ENCODE data around the gene ARL15.

Gene ARL15

DNA sequence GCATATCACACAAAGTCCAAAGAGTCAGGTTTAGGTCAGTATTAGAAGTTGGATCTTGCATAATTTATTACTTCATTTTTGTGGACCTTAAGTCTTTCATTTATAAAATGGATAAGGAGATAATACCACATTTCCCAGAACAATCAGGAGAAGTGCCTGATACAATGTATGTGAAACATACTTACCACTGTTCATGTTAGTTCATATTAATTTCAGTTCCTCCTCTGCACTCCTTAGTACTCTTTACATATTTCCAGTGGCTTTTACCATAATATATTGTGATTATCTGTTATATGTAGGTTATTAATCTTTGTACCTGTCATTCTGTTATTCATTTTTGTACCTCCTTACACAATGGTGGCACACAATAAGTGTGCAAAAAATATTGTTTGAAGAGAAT is 214.4 kb downstream of the ARL15 start:
- no peaks in the 10 kb centered on the region for H3F3A ChIP-seq (ENCODE audit: low read depth)
- H3K4me3 ChIP-seq (ENCODE audit: low read length, poor library complexity, severe bottlenecking), result no peak overlapping the region
- TF ChIP-seq, protein P1, sequence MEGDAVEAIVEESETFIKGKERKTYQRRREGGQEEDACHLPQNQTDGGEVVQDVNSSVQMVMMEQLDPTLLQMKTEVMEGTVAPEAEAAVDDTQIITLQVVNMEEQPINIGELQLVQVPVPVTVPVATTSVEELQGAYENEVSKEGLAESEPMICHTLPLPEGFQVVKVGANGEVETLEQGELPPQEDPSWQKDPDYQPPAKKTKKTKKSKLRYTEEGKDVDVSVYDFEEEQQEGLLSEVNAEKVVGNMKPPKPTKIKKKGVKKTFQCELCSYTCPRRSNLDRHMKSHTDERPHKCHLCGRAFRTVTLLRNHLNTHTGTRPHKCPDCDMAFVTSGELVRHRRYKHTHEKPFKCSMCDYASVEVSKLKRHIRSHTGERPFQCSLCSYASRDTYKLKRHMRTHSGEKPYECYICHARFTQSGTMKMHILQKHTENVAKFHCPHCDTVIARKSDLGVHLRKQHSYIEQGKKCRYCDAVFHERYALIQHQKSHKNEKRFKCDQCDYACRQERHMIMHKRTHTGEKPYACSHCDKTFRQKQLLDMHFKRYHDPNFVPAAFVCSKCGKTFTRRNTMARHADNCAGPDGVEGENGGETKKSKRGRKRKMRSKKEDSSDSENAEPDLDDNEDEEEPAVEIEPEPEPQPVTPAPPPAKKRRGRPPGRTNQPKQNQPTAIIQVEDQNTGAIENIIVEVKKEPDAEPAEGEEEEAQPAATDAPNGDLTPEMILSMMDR (conservative IDR thresholded peaks at IDR 0.05; ENCODE audit: low read length), result no peak
- TF ChIP-seq EZH2phosphoT487 (IDR thresholded peaks at IDR 0.05; ENCODE audit: borderline replicate concordance), result no peak
- H3K9me2 ChIP-seq (replicated peaks; ENCODE audit: low read depth, low read length), result no peaks in the 10 kb centered on the region
- H3K36me3 ChIP-seq (ENCODE audit: insufficient read depth, low read length), result no peaks in the 10 kb centered on the region
- no peaks in the 10 kb centered on the region for H3K4me1 ChIP-seq (ENCODE audit: insufficient read depth, low read length, poor library complexity, severe bottlenecking)
- H3K4me2 ChIP-seq (ENCODE audit: low read depth, low read length, poor library complexity, severe bottlenecking), result no peak overlapping the region
- no peaks in the 10 kb centered on the region for H3K27me3 ChIP-seq (ENCODE audit: insufficient read depth, low read length, poor library complexity, severe bottlenecking)
- no peak overlapping the region for H3K9ac ChIP-seq (ENCODE audit: low read depth, low read length, poor library complexity, severe bottlenecking)
- no peaks in the 10 kb centered on the region for H3K79me2 ChIP-seq (ENCODE audit: insufficient read depth, low read length)
- H3K9me3 ChIP-seq (ENCODE audit: insufficient read depth, low read depth, low read length), result no peaks in the 10 kb centered on the region
- H4K20me1 ChIP-seq (ENCODE audit: insufficient read depth, low read length, poor library complexity, severe bottlenecking), result no peaks in the 10 kb centered on the region
- H2AFZ ChIP-seq (ENCODE audit: low read length), result no peak overlapping the region

DNA sequence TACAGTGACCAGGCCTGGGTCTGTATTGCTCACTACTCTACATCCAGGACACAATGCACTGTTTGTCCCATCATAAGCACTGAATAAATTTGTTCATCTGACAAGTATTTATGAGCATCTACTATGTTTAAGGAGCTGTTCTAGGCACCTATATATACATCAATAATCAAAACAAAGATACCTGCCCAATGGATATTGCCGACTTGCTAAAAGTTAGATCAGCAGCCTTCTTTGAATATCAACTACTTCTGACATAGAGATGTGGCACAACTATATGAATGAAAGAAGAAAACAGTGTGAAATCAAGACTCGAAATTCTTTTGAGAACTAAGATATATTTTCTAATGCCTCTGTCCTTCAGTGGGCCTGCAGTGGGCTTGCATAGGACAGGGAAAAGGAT is 215.7 kb downstream of the ARL15 start:
- H3K4me2 ChIP-seq (ENCODE audit: low read depth, low read length, poor library complexity, severe bottlenecking), result no peak overlapping the region
- TF ChIP-seq EZH2phosphoT487 (IDR thresholded peaks at IDR 0.05; ENCODE audit: borderline replicate concordance), result no peak
- TF ChIP-seq, protein P1 (conservative IDR thresholded peaks at IDR 0.05; ENCODE audit: low read length), result no peak

DNA sequence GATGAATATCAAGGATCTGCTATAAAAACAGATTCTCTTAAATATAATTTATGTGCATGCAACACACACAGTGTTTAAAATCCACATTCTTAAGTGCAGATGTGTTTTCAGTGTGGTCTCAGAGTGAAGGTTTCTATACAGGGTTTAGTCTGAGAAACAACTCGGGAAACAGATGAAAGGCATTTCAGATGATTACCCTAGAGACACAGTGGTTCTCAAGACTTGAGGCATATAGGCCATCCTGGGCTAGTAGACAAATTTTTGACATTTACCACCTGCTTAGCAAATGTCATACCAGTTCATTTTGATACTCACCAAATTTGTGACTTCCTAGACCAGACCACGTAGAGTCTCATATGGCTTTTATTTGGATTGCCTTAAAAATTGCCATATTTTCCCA is 216.5 kb downstream of the ARL15 start:
- Histone ChIP-seq H4K20me1 (ENCODE audit: insufficient read depth, low read length, poor library complexity, severe bottlenecking) (no peaks in the 10 kb centered on the region), H3K79me2 (ENCODE audit: insufficient read depth, low read length) (no peaks in the 10 kb centered on the region), H3K4me2 (ENCODE audit: low read depth, low read length, poor library complexity, severe bottlenecking) (no peak overlapping the region), H3K4me1 (ENCODE audit: insufficient read depth, low read length, poor library complexity, severe bottlenecking) (no peaks in the 10 kb centered on the region), H3K36me3 (ENCODE audit: insufficient read depth, low read length) (no peaks in the 10 kb centered on the region), H3F3A (ENCODE audit: low read depth) (no peaks in the 10 kb centered on the region), H3K4me3 (ENCODE audit: low read length, poor library complexity, severe bottlenecking) (no peak overlapping the region), H2AFZ (ENCODE audit: low read length) (no peak overlapping the region), H3K9ac (ENCODE audit: low read depth, low read length, poor library complexity, severe bottlenecking) (no peak overlapping the region), H3K9me3 (ENCODE audit: insufficient read depth, low read depth, low read length) (no peaks in the 10 kb centered on the region), H3K9me2 (replicated peaks; ENCODE audit: low read depth, low read length) (no peaks in the 10 kb centered on the region), H3K27me3 (ENCODE audit: insufficient read depth, low read length, poor library complexity, severe bottlenecking) (no peaks in the 10 kb centered on the region)
- no peak for TF ChIP-seq EZH2phosphoT487 (IDR thresholded peaks at IDR 0.05; ENCODE audit: borderline replicate concordance)

More for the DNA sequence above, 215.7 kb downstream of the ARL15 start:
- Histone ChIP-seq H3K27me3 (ENCODE audit: insufficient read depth, low read length, poor library complexity, severe bottlenecking) (no peaks in the 10 kb centered on the region), H3K9ac (ENCODE audit: low read depth, low read length, poor library complexity, severe bottlenecking) (no peak overlapping the region), H2AFZ (ENCODE audit: low read length) (no peak overlapping the region), H4K20me1 (ENCODE audit: insufficient read depth, low read length, poor library complexity, severe bottlenecking) (no peaks in the 10 kb centered on the region), H3K4me3 (ENCODE audit: low read length, poor library complexity, severe bottlenecking) (no peak overlapping the region), H3F3A (ENCODE audit: low read depth) (no peaks in the 10 kb centered on the region), H3K9me3 (ENCODE audit: insufficient read depth, low read depth, low read length) (no peaks in the 10 kb centered on the region), H3K36me3 (ENCODE audit: insufficient read depth, low read length) (no peaks in the 10 kb centered on the region), H3K9me2 (replicated peaks; ENCODE audit: low read depth, low read length) (no peaks in the 10 kb centered on the region), H3K4me1 (ENCODE audit: insufficient read depth, low read length, poor library complexity, severe bottlenecking) (no peaks in the 10 kb centered on the region), H3K79me2 (ENCODE audit: insufficient read depth, low read length) (no peaks in the 10 kb centered on the region)

GRCh38 chr5:54093081-54093492 is 217.3 kb downstream of the ARL15 start:
- no peak for TF ChIP-seq EZH2phosphoT487 (IDR thresholded peaks at IDR 0.05; ENCODE audit: borderline replicate concordance)
- TF ChIP-seq, protein P1 (conservative IDR thresholded peaks at IDR 0.05; ENCODE audit: low read length), result no peak
- no peaks in the 10 kb centered on the region for H3K36me3 ChIP-seq (ENCODE audit: insufficient read depth, low read length)
- H3K9me3 ChIP-seq (ENCODE audit: insufficient read depth, low read depth, low read length), result no peaks in the 10 kb centered on the region
- no peak overlapping the region for H3K9ac ChIP-seq (ENCODE audit: low read depth, low read length, poor library complexity, severe bottlenecking)
- H3K27me3 ChIP-seq (ENCODE audit: insufficient read depth, low read length, poor library complexity, severe bottlenecking), result no peaks in the 10 kb centered on the region
- no peaks in the 10 kb centered on the region for H3K79me2 ChIP-seq (ENCODE audit: insufficient read depth, low read length)
- no peak overlapping the region for H3K4me2 ChIP-seq (ENCODE audit: low read depth, low read length, poor library complexity, severe bottlenecking)
- H3F3A ChIP-seq (ENCODE audit: low read depth), result no peaks in the 10 kb centered on the region
- H3K4me1 ChIP-seq (ENCODE audit: insufficient read depth, low read length, poor library complexity, severe bottlenecking), result no peaks in the 10 kb centered on the region
- no peak overlapping the region for H2AFZ ChIP-seq (ENCODE audit: low read length)
- H4K20me1 ChIP-seq (ENCODE audit: insufficient read depth, low read length, poor library complexity, severe bottlenecking), result no peaks in the 10 kb centered on the region
- no peaks in the 10 kb centered on the region for H3K9me2 ChIP-seq (replicated peaks; ENCODE audit: low read depth, low read length)
- no peak overlapping the region for H3K4me3 ChIP-seq (ENCODE audit: low read length, poor library complexity, severe bottlenecking)

Measured in Loucy (cell line).